HG02840 (cell line): ENCODE data around the gene LDLRAD1.
"Not testable (repeated sequence)": the region's sequence is repeated elsewhere in the genome, so short reads cannot be mapped to it uniquely, and the experiment has no call there.

ENCODE experiments used
- ATAC-seq: cut with Tn5 transposase; IDR thresholded peaks from one replicate; pipeline ENCODE4 v1.9.1; 2021; ENCODE audit warnings: mild to moderate bottlenecking, moderate library complexity, moderate number of reproducible peaks; ENCODE audit not compliant: unreplicated experiment, low FRiP score

Gene LDLRAD1

GRCh38 chr1:54018635-54019034 is 649 bp upstream of the LDLRAD1 start:
- ATAC-seq: no peak

GRCh38 chr1:54016343-54017282 is 1.4 kb downstream of the LDLRAD1 start:
- no peak for ATAC-seq

GRCh38 chr1:54014009-54014629 is 3.9 kb downstream of the LDLRAD1 start:
- ATAC-seq: no peak

- no peak for ATAC-seq
These were observed 4.5 kb downstream of the LDLRAD1 start for GRCh38 chr1:54013393-54014008.

DNA sequence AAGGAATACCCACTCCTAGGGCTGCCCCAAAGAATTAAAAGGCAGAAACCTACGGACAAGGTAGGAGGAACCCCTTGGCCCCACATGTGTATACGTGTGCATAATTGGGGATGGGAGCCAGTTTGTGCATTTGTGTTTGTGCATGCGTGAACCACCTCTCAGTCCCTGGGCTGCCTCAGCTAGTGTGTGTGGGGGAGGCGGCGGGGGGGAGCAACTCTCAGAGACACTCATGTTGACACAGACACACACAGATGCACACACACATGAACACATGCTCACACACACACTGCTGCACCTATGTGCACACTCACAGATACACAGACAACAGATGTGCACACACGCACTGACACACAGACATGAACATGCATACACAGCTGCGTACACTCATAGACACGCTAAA is 5.1 kb downstream of the LDLRAD1 start:
- no peak for ATAC-seq

GRCh38 chr1:54012008-54012325 is 6.0 kb downstream of the LDLRAD1 start:
- ATAC-seq: no peak

DNA sequence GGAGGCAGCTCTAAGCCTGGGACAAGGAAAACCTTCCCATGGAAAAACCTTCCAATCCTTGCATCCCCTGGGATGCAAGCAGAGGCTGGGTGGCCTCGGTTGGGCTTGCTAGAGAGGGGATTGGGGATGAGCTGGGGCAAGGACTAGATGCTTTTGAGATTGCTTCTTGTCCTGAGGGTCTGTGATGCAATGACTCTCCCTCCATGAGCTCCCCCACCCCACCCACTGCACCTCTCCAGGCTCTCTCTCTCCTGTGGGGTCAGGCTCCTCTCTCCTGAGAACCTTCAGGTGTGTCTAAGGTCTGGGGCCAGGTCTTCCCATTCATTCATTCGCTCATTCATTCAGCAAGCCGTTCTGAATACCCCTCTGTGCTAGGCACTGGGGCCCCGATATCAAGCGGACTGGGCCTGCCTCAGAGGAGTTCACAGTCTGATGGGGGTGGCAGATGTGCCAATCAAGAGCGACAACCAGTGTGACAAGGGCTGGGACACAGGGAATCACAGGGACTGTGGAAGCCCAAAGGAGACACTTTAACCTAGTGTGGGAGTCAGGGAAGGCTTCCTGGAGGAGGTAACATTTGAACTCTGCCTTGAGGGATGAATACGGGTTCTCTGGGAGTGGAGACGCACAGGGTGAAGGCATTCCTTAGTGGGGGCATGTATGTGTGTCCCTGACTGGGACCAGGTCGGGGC is 6.5 kb downstream of the LDLRAD1 start:
- ATAC-seq: no peak

DNA sequence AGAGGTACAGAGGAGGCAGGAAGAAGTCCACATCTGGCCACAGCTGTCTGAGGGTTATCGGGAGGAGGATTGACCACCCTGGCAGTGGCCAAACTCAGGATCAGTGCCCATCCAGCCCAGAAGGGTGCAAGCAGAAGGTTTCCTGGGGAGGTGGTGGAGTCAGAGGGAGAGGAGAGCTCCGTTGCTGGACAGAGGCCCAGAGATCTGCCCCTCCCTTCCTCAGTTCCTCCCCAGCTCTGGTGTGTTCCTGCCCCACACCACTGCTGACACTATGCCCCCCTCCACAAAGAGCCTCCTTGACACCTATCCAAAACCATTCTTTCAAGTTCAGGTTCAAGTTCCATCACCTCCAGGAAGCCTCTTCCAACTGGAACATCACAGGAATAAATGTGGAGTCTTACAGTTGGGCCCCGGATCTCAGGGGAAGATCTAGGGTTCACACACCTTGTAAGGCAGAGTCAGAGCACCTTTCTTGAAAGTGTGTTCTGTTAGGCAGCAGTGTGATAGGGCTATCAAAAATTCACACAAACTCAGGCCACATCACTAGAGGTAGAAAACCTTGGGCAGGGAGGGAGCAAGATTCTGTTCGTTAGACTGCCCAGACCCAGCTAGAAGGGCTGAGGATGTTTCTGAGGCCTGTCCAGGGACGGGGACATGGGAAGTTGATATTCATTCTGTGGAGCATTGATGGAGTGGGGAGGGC is 7.4 kb downstream of the LDLRAD1 start:
- ATAC-seq: no peak

GRCh38 chr1:54009406-54009805 is 8.6 kb downstream of the LDLRAD1 start:
- no peak for ATAC-seq

- ATAC-seq: no peak
These were observed 9.1 kb downstream of the LDLRAD1 start for GRCh38 chr1:54008876-54009275.

- ATAC-seq: no peak
These were observed 10.4 kb downstream of the LDLRAD1 start for GRCh38 chr1:54007613-54008012.

- no peak for ATAC-seq
These were observed 11.5 kb downstream of the LDLRAD1 start for GRCh38 chr1:54006508-54006907.

DNA sequence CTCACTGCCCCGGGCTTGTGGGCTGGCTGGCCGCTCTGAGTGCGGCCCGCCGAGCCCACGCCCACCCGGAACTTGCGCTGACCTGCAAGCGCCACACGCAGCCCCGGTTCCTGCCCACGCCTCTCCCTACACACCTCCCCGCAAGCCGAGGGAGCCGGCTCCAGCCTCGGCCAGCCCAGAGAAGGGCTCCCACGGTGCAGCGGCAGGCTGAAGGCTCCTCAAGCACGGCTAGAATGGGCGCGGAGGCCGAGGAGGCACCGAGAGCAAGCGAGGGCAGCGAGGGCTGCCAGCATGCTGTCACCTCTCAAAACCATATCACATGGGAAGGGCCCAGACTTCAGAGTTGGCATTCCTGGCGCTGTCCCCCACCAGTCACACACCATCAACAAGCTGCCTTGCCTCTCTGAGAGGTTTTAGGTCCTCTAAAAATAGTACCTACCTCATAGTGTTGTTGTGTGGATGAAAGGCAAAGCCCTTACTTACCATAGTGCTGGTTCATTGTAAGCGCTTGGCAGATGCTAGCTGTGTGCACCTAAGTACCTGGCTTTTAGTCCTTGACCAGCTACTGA is 13.4 kb downstream of the LDLRAD1 start:
- ATAC-seq: no peak

- ATAC-seq: not testable (repeated sequence)
These were observed 14.1 kb downstream of the LDLRAD1 start for GRCh38 chr1:54003750-54004480.

DNA sequence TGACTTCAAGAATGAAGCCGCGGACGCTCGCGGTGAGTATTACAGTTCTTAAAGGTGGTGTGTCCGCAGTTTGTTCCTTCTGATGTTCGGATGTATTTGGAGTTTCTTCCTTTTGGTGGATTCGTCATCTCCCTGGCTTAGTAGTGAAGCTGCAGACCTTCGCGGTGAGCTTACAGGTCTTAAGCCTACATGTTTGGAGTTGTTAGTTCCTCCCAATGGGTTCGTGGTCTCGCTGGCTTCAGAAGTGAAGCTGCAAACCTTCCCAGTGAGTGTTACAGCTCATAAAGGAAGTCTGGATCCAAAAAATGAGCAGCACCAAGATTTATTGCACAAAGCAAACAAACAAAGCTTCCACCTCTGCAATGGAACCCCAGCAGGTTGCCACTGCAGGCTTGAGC is 14.7 kb downstream of the LDLRAD1 start:
- no peak for ATAC-seq

- ATAC-seq: no peak
These were observed 15.3 kb downstream of the LDLRAD1 start for GRCh38 chr1:54002544-54003248.

DNA sequence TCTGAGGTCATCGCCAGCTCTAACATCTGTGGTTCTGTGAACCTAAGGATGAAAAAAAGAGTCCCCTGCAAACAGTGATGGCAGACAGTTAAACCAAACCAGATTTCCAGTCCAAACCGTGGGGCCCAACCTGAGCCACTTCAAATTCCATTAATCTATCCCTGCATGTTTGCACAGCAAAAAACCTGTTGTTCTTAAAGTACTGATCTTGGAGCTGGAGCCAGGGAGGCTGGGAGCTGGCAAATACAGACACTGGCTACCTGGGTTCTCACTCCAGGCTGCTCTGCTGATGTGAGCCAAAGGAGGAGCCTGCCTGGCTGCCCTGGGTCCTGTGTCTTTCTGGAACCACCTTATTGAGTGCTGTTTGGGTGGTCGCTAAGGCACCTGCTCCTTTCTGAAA is 16.4 kb downstream of the LDLRAD1 start:
- no peak for ATAC-seq

DNA sequence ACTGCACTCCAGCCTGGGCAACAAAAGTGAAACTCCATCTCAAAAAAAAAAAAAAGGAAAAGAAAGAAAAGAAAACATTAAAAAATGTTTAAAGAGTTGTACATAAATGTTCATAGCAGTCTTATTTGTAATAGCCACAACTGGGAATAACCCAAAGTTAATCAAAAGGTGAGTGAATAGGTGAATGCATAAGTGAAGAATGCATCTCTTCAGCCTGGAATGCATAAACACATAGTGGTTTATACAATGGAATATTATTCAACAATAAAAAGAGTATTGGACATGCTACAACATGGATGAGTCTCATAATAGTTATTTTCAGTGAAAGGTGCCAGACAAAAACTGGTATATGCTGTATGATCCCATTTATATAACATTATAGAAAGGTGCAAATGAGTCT is 18.1 kb downstream of the LDLRAD1 start:
- no peak for ATAC-seq

- ATAC-seq: no peak
These were observed 19.8 kb downstream of the LDLRAD1 start for GRCh38 chr1:53998223-53998622.
